H9 (cell line): Measurements from ENCODE around the gene VOPP1. TPM values are rescaled to one million over a fixed set of nuclear protein-coding genes. Genes with fewer than 3 reads are reported as not detected.

Source experiments
- DNase-seq: peaks from one replicate; pipeline ENCODE4 v3.0.0-alpha.2; 2017
- H2AFZ ChIP-seq: one replicate; pipeline ENCODE4 v1.6.1; 2013; ENCODE audit warnings: mild to moderate bottlenecking, low read length, control low read depth, moderate library complexity
- H2AK5ac ChIP-seq: 2 replicates; pipeline ENCODE4 v1.6.1; 2013; ENCODE audit warnings: low read length, control low read depth, mixed read lengths; ENCODE audit not compliant: insufficient read length
- H2BK120ac ChIP-seq: one replicate; pipeline ENCODE4 v1.6.1; 2013; ENCODE audit warnings: low read depth, mild to moderate bottlenecking, low read length, control low read depth, inconsistent platforms; ENCODE audit not compliant: poor library complexity, severe bottlenecking
- H2BK12ac ChIP-seq: 2 replicates; pipeline ENCODE4 v1.6.1; 2013; ENCODE audit warnings: low read length, control low read depth, mixed read lengths, low read depth; ENCODE audit not compliant: insufficient read length
- H2BK15ac ChIP-seq: 2 replicates; pipeline ENCODE4 v1.6.1; 2013; ENCODE audit warnings: low read depth, low read length, control low read depth
- H2BK20ac ChIP-seq: one replicate; pipeline ENCODE4 v1.6.1; 2013; ENCODE audit warnings: low read depth, mild to moderate bottlenecking, low read length, control low read depth, inconsistent platforms; ENCODE audit not compliant: poor library complexity, severe bottlenecking
- H2BK5ac ChIP-seq: 2 replicates; pipeline ENCODE4 v1.6.1; 2013; ENCODE audit warnings: low read length, control low read depth, mixed read lengths; ENCODE audit not compliant: insufficient read length
- H3K14ac ChIP-seq: 2 replicates; pipeline ENCODE4 v1.6.1; 2013; ENCODE audit warnings: low read length, control low read depth; ENCODE audit not compliant: insufficient read depth
- H3K18ac ChIP-seq: 2 replicates; pipeline ENCODE4 v1.6.1; 2013; ENCODE audit warnings: low read depth, mild to moderate bottlenecking, mixed read lengths, low read length, control low read depth; ENCODE audit not compliant: insufficient read length
- H3K23ac ChIP-seq: 2 replicates; pipeline ENCODE4 v1.6.1; 2013; ENCODE audit warnings: low read length, control low read depth, mixed read lengths, low read depth; ENCODE audit not compliant: insufficient read length
- H3K23me2 ChIP-seq: 2 replicates; pipeline ENCODE4 v1.6.1; 2013; ENCODE audit warnings: low read depth, mild to moderate bottlenecking, mixed read lengths, low read length, control low read depth; ENCODE audit not compliant: insufficient read length, poor library complexity, severe bottlenecking
- H3K27ac ChIP-seq: 2 replicates; pipeline ENCODE4 v1.5.1; 2013; ENCODE audit warnings: low read length, control low read depth, mixed read lengths, low read depth; ENCODE audit not compliant: insufficient read length
- H3K27me3 ChIP-seq: 2 replicates; pipeline ENCODE4 v1.6.1; 2013; ENCODE audit warnings: low read length, control low read depth, inconsistent platforms; ENCODE audit not compliant: insufficient read depth
- H3K4ac ChIP-seq: 2 replicates; pipeline ENCODE4 v1.6.1; 2013; ENCODE audit warnings: low read depth, mild to moderate bottlenecking, control low read depth, inconsistent platforms, low read length, moderate library complexity
- H3K4me1 ChIP-seq: 2 replicates; pipeline ENCODE4 v1.6.1; 2013; ENCODE audit warnings: low read length, control low read depth, inconsistent platforms; ENCODE audit not compliant: insufficient read depth
- H3K4me2 ChIP-seq: 2 replicates; pipeline ENCODE4 v1.6.1; 2013; ENCODE audit warnings: low read length, control low read depth, mixed read lengths; ENCODE audit not compliant: insufficient read length, insufficient read depth
- H3K56ac ChIP-seq: 2 replicates; pipeline ENCODE4 v1.6.1; 2013; ENCODE audit warnings: low read depth, mild to moderate bottlenecking, mixed read lengths, low read length, control low read depth; ENCODE audit not compliant: insufficient read length
- H3K79me1 ChIP-seq: 2 replicates; pipeline ENCODE4 v1.6.1; 2013; ENCODE audit warnings: low read depth, mild to moderate bottlenecking, moderate library complexity, low read length, control low read depth, inconsistent platforms; ENCODE audit not compliant: insufficient read depth, poor library complexity, severe bottlenecking
- H3K79me2 ChIP-seq: 2 replicates; pipeline ENCODE4 v1.6.1; 2013; ENCODE audit warnings: low read length, control low read depth, inconsistent platforms; ENCODE audit not compliant: insufficient read depth
- H3K9ac ChIP-seq: 2 replicates; pipeline ENCODE4 v1.6.1; 2013; ENCODE audit warnings: low read length, control low read depth, mixed read lengths; ENCODE audit not compliant: insufficient read length; ENCODE audit errors: extremely low read depth
- H3K9me3 ChIP-seq: one replicate; pipeline ENCODE4 v1.6.1; 2013; ENCODE audit warnings: low read depth, low read length, inconsistent platforms; ENCODE audit not compliant: control insufficient read depth
- H3T11ph ChIP-seq: one replicate; pipeline ENCODE4 v1.6.1; 2013; ENCODE audit warnings: mild to moderate bottlenecking, low read length, control low read depth, inconsistent platforms
- H4K20me1 ChIP-seq: one replicate; pipeline ENCODE4 v1.6.1; 2013; ENCODE audit not compliant: control insufficient read depth, insufficient read length, insufficient read depth
- H4K5ac ChIP-seq: 2 replicates; pipeline ENCODE4 v1.6.1; 2013; ENCODE audit warnings: low read depth, mild to moderate bottlenecking, mixed read lengths, low read length, control low read depth; ENCODE audit not compliant: insufficient read length
- H4K8ac ChIP-seq: replicated peaks from 2 replicates; pipeline ENCODE4 v1.6.1; 2013; ENCODE audit warnings: low read length, control low read depth, mixed read lengths, low read depth; ENCODE audit not compliant: insufficient read length
- H4K91ac ChIP-seq: 2 replicates; pipeline ENCODE4 v1.6.1; 2013; ENCODE audit warnings: low read depth, mild to moderate bottlenecking, moderate library complexity, mixed read lengths, low read length, control low read depth; ENCODE audit not compliant: insufficient read length
- H3K27ac Mint-ChIP-seq, 3 experiments: 2 replicates in 2 of 3; 3 replicates in 1 of 3; pipeline ENCODE4 v1.8.0; 2020 to 2021; ENCODE audit warnings: mixed read lengths in 3 of 3, mild to moderate bottlenecking in 1 of 3, moderate library complexity in 1 of 3
- H3K27me3 Mint-ChIP-seq: 2 replicates; pipeline ENCODE4 v1.8.0; 2021; ENCODE audit warnings: low read depth, mild to moderate bottlenecking, moderate library complexity, mixed read lengths
- H3K36me3 Mint-ChIP-seq, 3 experiments: 2 replicates in 2 of 3; 3 replicates in 1 of 3; pipeline ENCODE4 v1.8.0; 2020 to 2021; ENCODE audit warnings: low read depth in 3 of 3, mixed read lengths in 3 of 3; ENCODE audit not compliant: insufficient read depth in 1 of 3
- H3K4me1 Mint-ChIP-seq, 2 experiments: 2 replicates each; pipeline ENCODE4 v1.8.0; 2020; ENCODE audit warnings: mixed read lengths in 2 of 2
- H3K4me3 Mint-ChIP-seq, 2 experiments: 2 replicates in 1 of 2; 3 replicates in 1 of 2; pipeline ENCODE4 v1.8.0; 2020 to 2021; ENCODE audit warnings: mild to moderate bottlenecking in 2 of 2, mixed read lengths in 2 of 2, moderate library complexity in 1 of 2
- H3K9me3 Mint-ChIP-seq, 2 experiments: 2 replicates in 1 of 2; 3 replicates in 1 of 2; pipeline ENCODE4 v1.8.0; 2020; ENCODE audit warnings: mild to moderate bottlenecking in 2 of 2, mixed read lengths in 2 of 2, moderate library complexity in 1 of 2
- whole genome bisulfite sequencing: extraction: QIAGEN DNeasy Blood & Tissue Kit; methylation state at CpG from one replicate; pipeline ENCODE4 v1.1.7; 2013; ENCODE audit warnings: missing lambda C conversion rate, low lambda C conversion rate, mixed read lengths; ENCODE audit not compliant: insufficient read length; ENCODE audit errors: extremely low coverage; 5-methylcytosine and 5-hydroxymethylcytosine counted together
- total RNA-seq: library from RNA; stranded (reverse); gene quantifications from 2 replicates; pipeline ENCODE4 v1.2.1, GENCODE V29; 2021
- TF ChIP-seq, protein P1 (sequence below): fragments of 200-600 bp; sonication (generic); conservative IDR thresholded peaks from 3 replicates; pipeline ENCODE4 v1.8.0; 2021; ENCODE audit warnings: antibody characterized with exemption, mild to moderate bottlenecking

Gene VOPP1
- total RNA-seq, 1 experiment from 2014 or later = 55.7 TPM

DNA sequence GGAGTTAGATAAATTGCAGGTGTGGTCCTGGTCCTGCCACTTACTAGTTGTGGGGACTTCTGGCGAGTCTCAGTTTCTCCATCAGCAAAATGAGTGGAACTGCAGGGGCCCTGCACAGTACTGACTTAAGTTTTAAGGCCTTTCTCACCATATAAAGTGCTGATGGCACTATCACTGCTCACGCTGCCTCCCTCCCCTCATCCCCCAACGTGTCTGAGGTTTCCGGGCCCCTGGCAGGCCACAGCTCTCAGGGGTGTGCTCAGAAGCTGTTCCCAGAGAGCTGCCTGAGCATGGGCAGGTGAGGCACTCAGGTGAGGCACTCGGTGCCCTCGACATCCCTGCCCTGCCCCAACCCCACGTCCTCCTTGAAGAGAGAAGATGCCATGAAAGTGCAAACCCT lies 74.2 kb downstream of the VOPP1 start:
- H2BK12ac ChIP-seq = no peak overlapping the region
- no peak for DNase-seq
- H4K5ac ChIP-seq = no peak overlapping the region
- H3K23me2 ChIP-seq = no peaks in the 10 kb centered on the region
- no peak overlapping the region for H4K8ac ChIP-seq
- Mint-ChIP-seq H3K27ac (peak overlapping the region in 1 of 3 experiments; percentile 86; a peak in 2 of 7 replicates), H3K4me1 (peaks cover 12 to 32% of the 10 kb centered on the region in 2 experiments), H3K4me3 (no peak overlapping the region), H3K27me3 (no peaks in the 10 kb centered on the region), H3K9me3 (no peaks in the 10 kb centered on the region), H3K36me3 (peaks cover 2 to 24% (median 24%) of the 10 kb centered on the region in 3 experiments)
- no peaks in the 10 kb centered on the region for H3K4me1 ChIP-seq
- no peak overlapping the region for H2BK15ac ChIP-seq
- H2AFZ ChIP-seq = no peak overlapping the region
- no peak overlapping the region for H3K4ac ChIP-seq
- no peak overlapping the region for H2BK20ac ChIP-seq
- H4K91ac ChIP-seq = no peak overlapping the region
- no peaks in the 10 kb centered on the region for H4K20me1 ChIP-seq
- H2BK5ac ChIP-seq = no peak overlapping the region
- no peak overlapping the region for H2BK120ac ChIP-seq
- no peak overlapping the region for H3K27ac ChIP-seq
- no peak overlapping the region for H3K23ac ChIP-seq
- H3K9ac ChIP-seq = no peak overlapping the region
- H3K79me1 ChIP-seq = peaks cover 3% of the 10 kb centered on the region
- no peak overlapping the region for H2AK5ac ChIP-seq
- no peak overlapping the region for H3K56ac ChIP-seq
- H3K9me3 ChIP-seq = no peaks in the 10 kb centered on the region
- no peak overlapping the region for H3T11ph ChIP-seq
- H3K79me2 ChIP-seq = no peaks in the 10 kb centered on the region
- no peak overlapping the region for H3K14ac ChIP-seq
- TF ChIP-seq, protein P1, sequence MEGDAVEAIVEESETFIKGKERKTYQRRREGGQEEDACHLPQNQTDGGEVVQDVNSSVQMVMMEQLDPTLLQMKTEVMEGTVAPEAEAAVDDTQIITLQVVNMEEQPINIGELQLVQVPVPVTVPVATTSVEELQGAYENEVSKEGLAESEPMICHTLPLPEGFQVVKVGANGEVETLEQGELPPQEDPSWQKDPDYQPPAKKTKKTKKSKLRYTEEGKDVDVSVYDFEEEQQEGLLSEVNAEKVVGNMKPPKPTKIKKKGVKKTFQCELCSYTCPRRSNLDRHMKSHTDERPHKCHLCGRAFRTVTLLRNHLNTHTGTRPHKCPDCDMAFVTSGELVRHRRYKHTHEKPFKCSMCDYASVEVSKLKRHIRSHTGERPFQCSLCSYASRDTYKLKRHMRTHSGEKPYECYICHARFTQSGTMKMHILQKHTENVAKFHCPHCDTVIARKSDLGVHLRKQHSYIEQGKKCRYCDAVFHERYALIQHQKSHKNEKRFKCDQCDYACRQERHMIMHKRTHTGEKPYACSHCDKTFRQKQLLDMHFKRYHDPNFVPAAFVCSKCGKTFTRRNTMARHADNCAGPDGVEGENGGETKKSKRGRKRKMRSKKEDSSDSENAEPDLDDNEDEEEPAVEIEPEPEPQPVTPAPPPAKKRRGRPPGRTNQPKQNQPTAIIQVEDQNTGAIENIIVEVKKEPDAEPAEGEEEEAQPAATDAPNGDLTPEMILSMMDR = no peak
- no peaks in the 10 kb centered on the region for H3K27me3 ChIP-seq
- H3K18ac ChIP-seq = no peak overlapping the region
- H3K4me2 ChIP-seq = no peak overlapping the region
- no CpG with 5 or more reads among the region's 7 CpGs for WGBS
